NT2/D1 (cell line): ENCODE measurements around the gene CD3G.

Source experiments
- DNase-seq: peaks from one replicate; pipeline ENCODE4 v3.0.0-alpha.2; 2011; ENCODE audit warnings: low read depth, low spot score
- H3K27me3 ChIP-seq: 2 replicates; pipeline ENCODE4 v1.6.0; 2011; ENCODE audit warnings: mild to moderate bottlenecking; ENCODE audit not compliant: insufficient read length, insufficient read depth
- H3K36me3 ChIP-seq: 2 replicates; pipeline ENCODE4 v1.6.1; 2011; ENCODE audit warnings: mild to moderate bottlenecking, low read length, mixed read lengths; ENCODE audit not compliant: insufficient read depth, insufficient read length
- H3K4me1 ChIP-seq: 2 replicates; pipeline ENCODE4 v1.5.1; 2011; ENCODE audit not compliant: insufficient read depth, insufficient read length
- H3K4me3 ChIP-seq: 2 replicates; pipeline ENCODE4 v1.5.1; 2011; ENCODE audit warnings: low read depth; ENCODE audit not compliant: insufficient read length
- H3K9ac ChIP-seq: 2 replicates; pipeline ENCODE4 v1.6.0; 2011; ENCODE audit warnings: low read depth; ENCODE audit not compliant: insufficient read length
- H3K9me3 ChIP-seq: 2 replicates; pipeline ENCODE4 v1.5.1; 2011; ENCODE audit warnings: mild to moderate bottlenecking, low read length; ENCODE audit not compliant: insufficient read depth
- SUZ12 ChIP-seq: IDR thresholded peaks from 2 replicates; pipeline ENCODE4 v1.6.1; 2011; ENCODE audit not compliant: insufficient read length, insufficient read depth; ENCODE audit errors: extremely low read depth
- YY1 ChIP-seq: IDR thresholded peaks from 2 replicates; pipeline ENCODE4 v1.6.1; 2011; ENCODE audit not compliant: insufficient read length, insufficient read depth
- ZNF274 ChIP-seq: IDR thresholded peaks from 2 replicates; pipeline ENCODE4 v1.6.1; 2011; ENCODE audit warnings: mild to moderate bottlenecking, low read depth, low read length

CD3G gene

GRCh38 chr11:118343981-118344515 lies at the start of gene CD3G:
TSS of gene CD3G (plus strand) at chr11:118344344. CDS start at chr11:118344424, 80 bp downstream.
- no peaks in the 10 kb centered on the region for H3K4me1 ChIP-seq
- no peak within 1 kb of the TSS for H3K9ac ChIP-seq
- TF ChIP-seq YY1 (no peak), SUZ12 (no peak), ZNF274 (no peak)
- H3K27me3 ChIP-seq, result no peaks in the 10 kb centered on the region
- H3K4me3 ChIP-seq, result no peak within 1 kb of the TSS
- no peaks in the 10 kb centered on the region for H3K36me3 ChIP-seq
- DNase-seq, result no peak
- no peaks in the 10 kb centered on the region for H3K9me3 ChIP-seq

- Histone ChIP-seq H3K4me1 (no peaks in the 10 kb centered on the region), H3K9ac (no peak overlapping the region), H3K27me3 (no peaks in the 10 kb centered on the region), H3K36me3 (no peaks in the 10 kb centered on the region), H3K4me3 (no peak overlapping the region), H3K9me3 (no peaks in the 10 kb centered on the region)
- TF ChIP-seq ZNF274 (no peak), YY1 (no peak), SUZ12 (no peak)
- DNase-seq, result no peak
Observed at GRCh38 chr11:118295199-118295598, 48.9 kb upstream of the CD3G start.

GRCh38 chr11:118295815-118296454 lies 48.2 kb upstream of the CD3G start:
- no peak overlapping the region for H3K9ac ChIP-seq
- no peak for DNase-seq

GRCh38 chr11:118301600-118302195 lies 42.4 kb upstream of the CD3G start:
- H3K27me3 ChIP-seq, result peaks cover 6% of the 10 kb centered on the region
- H3K9me3 ChIP-seq, result no peaks in the 10 kb centered on the region
- H3K36me3 ChIP-seq, result no peaks in the 10 kb centered on the region
- no peak for DNase-seq
- no peak overlapping the region for H3K9ac ChIP-seq
- H3K4me1 ChIP-seq, result peaks cover 1% of the 10 kb centered on the region
- H3K4me3 ChIP-seq, result no peak overlapping the region
- TF ChIP-seq SUZ12, result no peak
- TF ChIP-seq ZNF274, result no peak
- no peak for TF ChIP-seq YY1

More at GRCh38 chr11:118295815-118296454, 48.2 kb upstream of the CD3G start:
- Histone ChIP-seq H3K4me1 (no peaks in the 10 kb centered on the region), H3K36me3 (no peaks in the 10 kb centered on the region), H3K27me3 (peaks cover 5% of the 10 kb centered on the region), H3K4me3 (no peak overlapping the region), H3K9me3 (no peaks in the 10 kb centered on the region)
- TF ChIP-seq ZNF274 (no peak), YY1 (no peak), SUZ12 (no peak)

- Histone ChIP-seq H3K4me1 (peaks cover 1% of the 10 kb centered on the region), H3K9ac (no peak overlapping the region), H3K4me3 (no peak overlapping the region), H3K27me3 (peaks cover 6% of the 10 kb centered on the region), H3K9me3 (no peaks in the 10 kb centered on the region), H3K36me3 (no peaks in the 10 kb centered on the region)
- DNase-seq, result no peak
- TF ChIP-seq ZNF274, result no peak
- TF ChIP-seq SUZ12, result no peak
- no peak for TF ChIP-seq YY1
Observed at GRCh38 chr11:118304227-118304567, 39.9 kb upstream of the CD3G start.

- peaks cover 1% of the 10 kb centered on the region for H3K4me1 ChIP-seq
- no peaks in the 10 kb centered on the region for H3K36me3 ChIP-seq
- DNase-seq, result no peak
- H3K9ac ChIP-seq, result no peak within 1 kb of the TSS
- TF ChIP-seq YY1, result no peak
- TF ChIP-seq SUZ12, result no peak
- no peak for TF ChIP-seq ZNF274
- peaks cover 6% of the 10 kb centered on the region for H3K27me3 ChIP-seq
- no peaks in the 10 kb centered on the region for H3K9me3 ChIP-seq
- H3K4me3 ChIP-seq, result no peak within 1 kb of the TSS
Observed at GRCh38 chr11:118304568-118305248, 39.4 kb upstream of the CD3G start, which contains the start of gene CD3E. TSS of gene CD3E (plus strand) at chr11:118304730. CDS start at chr11:118304953, 223 bp downstream.

- Histone ChIP-seq H3K4me3 (no peak overlapping the region), H3K4me1 (peaks cover 1% of the 10 kb centered on the region), H3K27me3 (peaks cover 2% of the 10 kb centered on the region), H3K36me3 (no peaks in the 10 kb centered on the region), H3K9ac (no peak overlapping the region), H3K9me3 (no peaks in the 10 kb centered on the region)
- DNase-seq, result no peak
- TF ChIP-seq YY1 (no peak), ZNF274 (no peak), SUZ12 (no peak)
Observed at GRCh38 chr11:118305726-118306125, 38.4 kb upstream of the CD3G start.
